GM12875 (cell line): Measurements from ENCODE around the gene KREMEN1.

Experiments used
- H3K4me3 ChIP-seq: one replicate; pipeline ENCODE4 v1.5.1; 2011; ENCODE audit warnings: low read depth, low read length, control low read depth
- TF ChIP-seq, protein P1 (sequence below): IDR thresholded peaks from 2 replicates; pipeline ENCODE4 v1.5.1; 2011; ENCODE audit warnings: low read depth, mild to moderate bottlenecking, control low read depth, inconsistent platforms, low read length, moderate library complexity, borderline replicate concordance; ENCODE audit not compliant: insufficient read depth

Gene KREMEN1

DNA sequence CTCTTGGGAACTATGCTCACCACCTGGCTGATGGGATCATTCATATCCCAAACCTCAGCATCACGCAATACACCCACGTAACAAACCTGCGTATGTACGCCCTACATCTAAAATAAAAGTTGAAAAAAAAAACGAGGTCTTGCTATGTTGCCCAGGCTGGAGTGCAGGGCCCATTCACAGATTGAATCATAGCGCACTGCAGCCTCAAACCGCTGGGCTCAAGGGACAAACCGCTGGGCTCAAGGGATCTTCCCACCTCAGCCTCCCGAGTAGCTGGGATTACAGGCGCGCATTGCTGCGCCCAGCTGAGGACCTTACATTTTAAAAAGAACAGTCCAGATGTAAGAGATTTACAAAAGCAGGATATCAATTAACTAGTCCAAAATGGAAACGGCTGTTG lies 91.0 kb downstream of the KREMEN1 start:
- H3K4me3 ChIP-seq: no peak overlapping the region
- TF ChIP-seq, protein P1, sequence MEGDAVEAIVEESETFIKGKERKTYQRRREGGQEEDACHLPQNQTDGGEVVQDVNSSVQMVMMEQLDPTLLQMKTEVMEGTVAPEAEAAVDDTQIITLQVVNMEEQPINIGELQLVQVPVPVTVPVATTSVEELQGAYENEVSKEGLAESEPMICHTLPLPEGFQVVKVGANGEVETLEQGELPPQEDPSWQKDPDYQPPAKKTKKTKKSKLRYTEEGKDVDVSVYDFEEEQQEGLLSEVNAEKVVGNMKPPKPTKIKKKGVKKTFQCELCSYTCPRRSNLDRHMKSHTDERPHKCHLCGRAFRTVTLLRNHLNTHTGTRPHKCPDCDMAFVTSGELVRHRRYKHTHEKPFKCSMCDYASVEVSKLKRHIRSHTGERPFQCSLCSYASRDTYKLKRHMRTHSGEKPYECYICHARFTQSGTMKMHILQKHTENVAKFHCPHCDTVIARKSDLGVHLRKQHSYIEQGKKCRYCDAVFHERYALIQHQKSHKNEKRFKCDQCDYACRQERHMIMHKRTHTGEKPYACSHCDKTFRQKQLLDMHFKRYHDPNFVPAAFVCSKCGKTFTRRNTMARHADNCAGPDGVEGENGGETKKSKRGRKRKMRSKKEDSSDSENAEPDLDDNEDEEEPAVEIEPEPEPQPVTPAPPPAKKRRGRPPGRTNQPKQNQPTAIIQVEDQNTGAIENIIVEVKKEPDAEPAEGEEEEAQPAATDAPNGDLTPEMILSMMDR: no peak

DNA sequence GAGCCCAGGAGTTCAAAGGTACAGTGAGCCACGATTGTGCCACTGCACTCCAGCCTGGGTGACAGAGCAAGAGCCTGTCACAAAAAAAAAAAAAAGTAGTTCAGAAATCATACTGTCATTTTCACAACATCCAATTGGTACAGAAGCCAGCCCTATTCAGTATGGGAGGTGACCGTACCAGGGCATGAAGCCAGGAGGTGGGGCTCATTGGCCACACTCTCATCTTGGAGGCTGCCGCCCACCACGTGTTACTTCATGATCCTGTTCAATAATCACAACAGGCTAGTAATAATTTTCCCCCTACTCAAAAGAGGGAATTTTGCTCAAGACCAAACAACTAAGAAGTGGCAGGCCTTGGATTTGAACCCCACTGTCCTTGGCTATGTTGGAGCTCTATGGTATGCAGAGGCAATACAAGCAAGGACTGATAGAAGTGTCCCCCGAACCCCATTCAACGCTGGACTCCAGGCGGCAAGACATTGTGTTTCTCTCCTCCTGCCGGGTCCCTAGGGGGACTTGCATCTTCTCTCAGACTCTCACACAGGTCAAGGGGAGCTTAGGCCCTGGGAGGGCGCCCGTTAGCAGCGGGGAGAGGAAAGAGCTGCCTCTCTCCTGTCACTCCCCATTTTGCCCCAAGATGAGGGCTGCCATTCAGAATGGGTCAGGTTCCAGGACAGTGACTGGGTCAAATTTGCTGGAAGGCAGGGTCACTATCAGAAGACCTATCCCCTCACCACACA lies 92.7 kb downstream of the KREMEN1 start:
- H3K4me3 ChIP-seq: no peak overlapping the region
- TF ChIP-seq, protein P1: no peak

DNA sequence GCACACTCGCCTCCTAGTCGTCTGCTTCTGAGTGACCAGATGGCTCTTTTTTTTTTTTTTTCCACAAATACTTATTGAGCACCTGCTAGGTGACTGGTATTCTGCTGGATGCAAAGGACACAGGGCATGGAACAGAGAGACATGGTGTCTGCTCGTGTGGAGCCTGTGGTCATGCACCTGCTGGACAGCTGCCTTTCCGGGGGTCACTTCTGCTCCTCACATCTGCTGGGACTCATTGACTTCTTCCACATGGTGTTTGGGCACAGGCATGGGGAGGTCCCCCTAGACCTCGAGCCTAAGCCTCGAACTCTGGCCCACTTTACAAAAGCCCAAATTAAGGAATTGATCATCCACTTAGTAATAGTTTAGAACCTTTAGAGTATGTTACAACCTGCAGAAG lies 93.3 kb downstream of the KREMEN1 start:
- H3K4me3 ChIP-seq: no peak overlapping the region
- TF ChIP-seq, protein P1: no peak

DNA sequence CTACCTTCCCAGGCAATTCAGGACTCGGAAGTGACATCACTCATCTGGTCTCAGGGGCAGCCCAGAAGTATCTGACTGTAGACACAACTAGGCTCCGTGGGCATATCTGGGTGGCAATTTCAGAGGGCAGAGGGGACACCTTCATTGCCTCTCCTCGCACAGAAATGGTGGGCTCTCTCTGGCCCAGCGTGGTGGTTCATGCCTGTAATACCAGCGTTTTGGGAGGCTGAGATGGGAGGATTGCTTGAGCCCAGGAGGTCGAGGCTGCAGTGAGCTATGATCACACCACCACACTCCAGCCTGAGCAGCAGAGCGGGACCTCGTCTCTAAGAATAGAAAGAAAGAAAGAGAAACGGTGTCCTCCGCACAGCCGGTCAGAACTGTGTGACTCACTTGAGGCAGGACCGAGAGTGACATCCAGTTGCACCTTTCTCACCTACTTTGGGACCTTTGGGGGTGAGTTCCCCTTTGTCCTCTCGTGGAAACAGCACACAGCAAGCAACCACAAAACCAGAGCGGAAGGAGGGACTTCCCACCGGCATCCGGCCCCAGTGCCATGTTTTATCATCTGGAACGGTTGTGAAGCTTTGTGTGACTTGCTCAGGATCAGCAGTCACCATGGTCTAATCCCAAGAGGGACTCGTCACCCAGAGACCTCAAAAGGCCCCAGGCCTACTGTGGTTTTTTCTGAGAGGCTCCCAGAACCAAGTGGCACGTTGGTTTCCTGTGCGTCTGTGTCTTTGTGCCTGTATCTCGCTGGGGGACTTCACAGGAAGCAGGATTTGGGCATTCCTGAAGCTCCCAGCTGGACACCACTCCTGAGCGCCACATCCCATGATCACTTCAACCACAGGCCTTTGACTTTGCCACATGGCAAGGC lies 94.4 kb downstream of the KREMEN1 start:
- TF ChIP-seq, protein P1: no peak
- no peak overlapping the region for H3K4me3 ChIP-seq

DNA sequence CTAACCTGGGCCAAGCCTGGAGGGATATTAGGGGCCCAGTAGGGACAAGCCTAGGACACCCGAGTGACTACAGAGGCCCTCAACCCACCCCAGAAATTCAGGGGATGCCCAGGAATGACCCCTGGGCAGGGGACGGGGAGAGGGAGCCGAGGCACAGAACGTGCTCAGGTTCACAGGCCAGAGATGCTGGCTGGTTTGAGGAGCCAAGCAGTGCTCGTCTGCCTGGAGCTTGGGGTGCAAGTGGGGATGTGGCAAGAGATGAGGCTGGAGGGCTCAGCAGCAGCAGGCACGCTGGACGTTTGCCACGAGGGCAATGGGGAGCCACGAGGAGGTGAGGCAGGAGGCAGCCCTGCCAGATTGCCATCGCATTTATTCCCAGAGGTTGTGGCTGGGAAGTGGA lies 98.9 kb downstream of the KREMEN1 start:
- TF ChIP-seq, protein P1: no peak
- no peak overlapping the region for H3K4me3 ChIP-seq

DNA sequence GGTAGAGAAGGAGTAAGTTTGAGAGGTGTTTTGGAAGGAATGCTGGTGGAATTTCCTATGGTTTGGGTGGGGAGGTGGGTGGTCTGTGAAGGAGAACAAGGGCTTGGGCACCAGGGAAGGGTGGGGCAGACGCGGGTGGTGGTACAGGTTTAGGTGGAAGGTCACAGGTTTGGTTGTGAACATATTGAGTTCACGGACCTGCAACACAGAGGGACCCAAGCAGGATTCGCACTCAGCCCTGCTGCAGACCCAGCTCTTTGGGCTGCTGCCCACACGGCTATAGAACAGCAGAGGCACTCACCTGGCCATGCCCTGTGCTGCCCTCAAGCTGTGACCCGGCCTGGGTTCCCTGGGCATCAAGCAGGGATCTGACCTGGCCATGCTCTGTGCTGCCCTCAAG lies 99.4 kb downstream of the KREMEN1 start:
- no peak overlapping the region for H3K4me3 ChIP-seq
- TF ChIP-seq, protein P1: no peak
